Thoracic aorta endothelial cell (primary cell): ENCODE data around the gene SMIM12. TPM values are rescaled to one million over a fixed set of nuclear protein-coding genes. Genes with fewer than 3 reads are reported as not detected.

ENCODE experiments used
- total RNA-seq: library from RNA; depleted of rRNA; stranded (reverse); fragments of >200 nt; gene quantifications from 2 replicates; pipeline ENCODE4 v1.2.3, GENCODE V29; 2012

Gene SMIM12, protein sequence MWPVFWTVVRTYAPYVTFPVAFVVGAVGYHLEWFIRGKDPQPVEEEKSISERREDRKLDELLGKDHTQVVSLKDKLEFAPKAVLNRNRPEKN
- total RNA-seq = 39.7 and 50.0 TPM in 2 replicates

DNA sequence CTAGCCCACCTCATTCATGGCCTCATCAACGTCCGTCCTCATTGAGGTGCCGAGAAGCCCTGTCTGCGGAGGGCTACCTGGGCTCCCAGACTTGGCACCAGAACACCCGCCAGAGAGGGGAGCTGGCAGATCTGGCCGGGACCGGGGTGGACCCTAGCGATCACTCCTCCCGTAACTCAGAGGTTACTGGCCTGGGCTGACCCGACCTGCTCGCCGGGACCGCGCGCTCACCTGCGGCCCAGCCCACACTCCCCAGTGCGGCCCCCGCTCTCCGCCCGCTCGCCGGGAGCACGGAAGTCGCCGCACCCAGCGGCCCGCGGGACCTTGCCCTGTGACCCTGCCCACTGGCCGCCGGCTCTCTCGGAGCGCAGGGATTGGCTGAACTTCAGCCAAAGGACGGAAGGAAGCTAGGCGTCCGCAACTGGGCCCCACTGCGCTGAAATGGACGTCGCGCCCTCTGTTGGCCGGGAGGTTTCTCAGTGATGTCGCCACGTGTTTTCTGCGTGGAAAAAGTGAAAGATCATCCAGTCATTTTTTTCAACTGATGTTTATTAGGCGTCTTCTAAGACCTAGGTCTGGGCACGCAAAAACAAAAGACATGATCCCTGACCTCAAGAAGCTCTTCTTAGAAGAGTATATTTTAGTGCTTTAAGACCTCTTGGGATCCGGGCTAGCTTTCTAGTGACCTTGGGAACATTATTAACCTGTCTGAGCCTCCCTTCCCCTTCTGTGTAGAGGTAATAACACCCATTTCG lies at the start of gene SMIM12:
Gene SMIM12 (minus strand): TSS at position 304 of the 755 bp plus-strand sequence. CDS start 3,772 bp downstream, outside the sequence.

Other genes starting within 250 kb of the SMIM12 start
- gene GJB5, start 104.7 kb downstream of the SMIM12 start, total RNA-seq = not detected in 2 replicates
- not detected in 2 replicates for gene GJB4, start 100.0 kb downstream of the SMIM12 start, total RNA-seq
- not detected in 2 replicates for gene GJB3, start 78.5 kb downstream of the SMIM12 start, total RNA-seq
- gene GJA4, start 66.8 kb downstream of the SMIM12 start, total RNA-seq = 11.4 and 35.9 TPM in 2 replicates
- 0.07 and 0.13 TPM in 2 replicates for gene DLGAP3, start 69.9 kb upstream of the SMIM12 start, total RNA-seq
- 16.4 and 20.7 TPM in 2 replicates for gene TMEM35B, start 125.6 kb upstream of the SMIM12 start, total RNA-seq
- 27.6 and 27.9 TPM in 2 replicates for gene ZMYM6, start 172.2 kb upstream of the SMIM12 start, total RNA-seq
- gene ZMYM1, start 219.6 kb upstream of the SMIM12 start, total RNA-seq = 33.6 and 49.5 TPM in 2 replicates